ENCODE data around the gene REST. TPM values are rescaled to one million over a fixed set of nuclear protein-coding genes. Genes with fewer than 3 reads are reported as not detected.
"Not testable (repeated sequence)": the region's sequence is repeated elsewhere in the genome, so short reads cannot be mapped to it uniquely, and the experiment has no call there.

REST gene
- total RNA-seq, 1 donor from 2014 or later, result 48.3 TPM

- peak; percentile 57 for DNase-seq (ENCODE audit: low spot score)
Measured at GRCh38 chr4:56908206-56909085, 746 bp downstream of the REST start.

GRCh38 chr4:56909086-56909894 lies 1.6 kb downstream of the REST start:
- peak; percentile 32 for DNase-seq (ENCODE audit: low spot score)

GRCh38 chr4:56910172-56910967 lies 2.7 kb downstream of the REST start:
- no peak for DNase-seq (ENCODE audit: low spot score)

- DNase-seq (ENCODE audit: low spot score), result no peak
Measured at GRCh38 chr4:56914336-56914735, 6.6 kb downstream of the REST start.

- DNase-seq (ENCODE audit: low spot score), result not testable (repeated sequence)
Measured at GRCh38 chr4:56914977-56915376, 7.3 kb downstream of the REST start.

GRCh38 chr4:56927196-56927595 lies 19.5 kb downstream of the REST start:
- DNase-seq (ENCODE audit: low spot score), result no peak

GRCh38 chr4:56930638-56931037 lies 22.9 kb downstream of the REST start:
- no peak for DNase-seq (ENCODE audit: low spot score)

- DNase-seq (ENCODE audit: low spot score), result no peak
Measured at GRCh38 chr4:56931924-56932323, 24.2 kb downstream of the REST start.

- DNase-seq (ENCODE audit: low spot score), result no peak
Measured at GRCh38 chr4:56937262-56937661, 29.6 kb downstream of the REST start.

GRCh38 chr4:56939826-56940225 lies 32.1 kb downstream of the REST start:
- not testable (repeated sequence) for DNase-seq (ENCODE audit: low spot score)

GRCh38 chr4:56940403-56940802 lies 32.7 kb downstream of the REST start:
- no peak for DNase-seq (ENCODE audit: low spot score)

GRCh38 chr4:56940971-56941370 lies 33.3 kb downstream of the REST start:
- no peak for DNase-seq (ENCODE audit: low spot score)

- no peak for DNase-seq (ENCODE audit: low spot score)
Measured at GRCh38 chr4:56941403-56941802, 33.7 kb downstream of the REST start.

GRCh38 chr4:56953680-56954520 lies 46.2 kb downstream of the REST start:
- DNase-seq (ENCODE audit: low spot score), result no peak

- DNase-seq (ENCODE audit: low spot score), result peak; percentile 66
Measured at GRCh38 chr4:56958111-56958517, 50.4 kb downstream of the REST start.

- DNase-seq (ENCODE audit: low spot score), result no peak
Measured at GRCh38 chr4:56959100-56959499, 51.4 kb downstream of the REST start.

- DNase-seq (ENCODE audit: low spot score), result no peak
Measured at GRCh38 chr4:56961107-56961500, 53.4 kb downstream of the REST start.

GRCh38 chr4:56971383-56971782 lies 63.7 kb downstream of the REST start:
- DNase-seq (ENCODE audit: low spot score), result no peak

- DNase-seq (ENCODE audit: low spot score), result no peak
Measured at GRCh38 chr4:56972389-56972788, 64.7 kb downstream of the REST start.

- no peak for DNase-seq (ENCODE audit: low spot score)
Measured at GRCh38 chr4:56972809-56973208, 65.1 kb downstream of the REST start.

GRCh38 chr4:56973336-56973735 lies 65.6 kb downstream of the REST start:
- no peak for DNase-seq (ENCODE audit: low spot score)
